Measurements from ENCODE around the gene GEMIN5.

GRCh38 chr5:154966081-154966841 lies 28.2 kb upstream of the GEMIN5 start:
- TF ChIP-seq POLR2A (IDR thresholded peaks at IDR 0.05; ENCODE audit: low read depth, low read length) (no peak), POLR2AphosphoS5 (IDR thresholded peaks at IDR 0.05; ENCODE audit: low read depth, low read length) (no peak), TAF1 (IDR thresholded peaks at IDR 0.05; ENCODE audit: borderline replicate concordance, low read depth, low read length) (no peak)

All from GM12892 (cell line).